RPMI7951 (cell line): ENCODE measurements around the gene RAD51AP2. TPM values are rescaled to one million over a fixed set of nuclear protein-coding genes. Genes with fewer than 3 reads are reported as not detected.
A peak's percentile ranks its signal among the peaks of the same experiment; 100 is the strongest.
"Not testable (repeated sequence)": the region's sequence is repeated elsewhere in the genome, so short reads cannot be mapped to it uniquely, and the experiment has no call there.

Experiments
- DNase-seq: peaks from one replicate; pipeline ENCODE4 v3.0.0-alpha.2; 2012; ENCODE audit warnings: low read depth
- total RNA-seq: library from RNA; depleted of rRNA; stranded (reverse); fragments of >200 nt; shearing (Covaris generic); gene quantifications from 2 replicates; pipeline ENCODE4 v1.2.3, GENCODE V29; 2014

The RAD51AP2 gene
- total RNA-seq, 1 experiment from 2014 or later, result not detected

DNA sequence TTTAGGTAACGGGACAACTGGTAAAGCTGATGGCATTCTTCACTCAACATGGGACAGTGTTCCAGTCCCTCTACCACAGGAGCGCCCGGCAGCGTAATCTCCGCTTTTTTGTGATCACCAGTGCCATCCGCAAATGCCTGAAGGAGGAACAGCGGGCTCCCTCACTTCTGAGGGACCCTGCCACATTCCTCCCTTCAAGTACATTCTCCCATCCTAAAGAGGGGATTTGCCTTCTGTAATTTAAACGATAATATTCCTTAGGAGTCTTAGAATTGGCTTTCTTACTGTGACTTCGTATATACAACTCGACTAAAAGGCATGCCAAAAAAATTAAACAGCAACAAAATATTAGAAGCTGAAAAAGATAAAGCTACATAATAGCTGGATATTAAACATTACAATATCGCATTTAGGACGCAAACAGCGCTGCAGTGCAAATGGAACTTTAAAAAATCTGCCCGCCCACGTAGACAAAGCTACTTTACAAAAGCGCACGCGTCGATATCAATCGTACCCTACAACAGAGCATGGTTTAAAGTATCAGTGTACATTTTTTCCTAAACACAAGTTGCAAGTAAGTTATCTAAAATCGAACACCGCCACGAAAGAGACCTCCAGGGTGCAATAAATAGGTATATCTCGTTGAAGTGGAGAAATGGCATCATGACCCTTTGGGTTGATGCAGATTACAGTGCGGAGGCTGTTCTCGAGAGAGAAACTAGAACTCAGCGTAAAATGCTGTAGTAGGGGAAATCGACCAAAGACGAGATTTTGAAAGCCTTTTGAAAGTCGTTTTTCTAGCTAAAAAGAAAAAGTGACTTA is 20.0 kb upstream of the RAD51AP2 start:
- no peak for DNase-seq

DNA sequence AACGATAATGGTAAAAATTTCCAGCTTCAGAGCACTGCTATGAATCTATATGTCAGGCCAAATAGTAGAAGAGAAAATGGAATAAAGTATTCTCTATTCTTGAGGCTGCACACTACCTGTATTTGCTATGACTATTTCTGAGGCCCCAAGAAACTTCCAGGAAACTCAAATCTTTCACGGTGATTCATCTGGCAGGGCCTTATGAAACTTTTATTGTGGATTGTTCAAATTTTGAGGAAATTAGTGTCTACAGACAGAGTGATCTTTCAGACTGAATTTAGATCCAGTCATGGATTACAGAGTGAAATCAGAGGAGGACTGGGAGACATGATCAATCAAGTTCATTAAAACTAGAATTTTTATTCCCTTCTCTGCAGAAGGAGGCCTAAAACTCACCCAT is 18.2 kb upstream of the RAD51AP2 start:
- DNase-seq, result no peak

DNA sequence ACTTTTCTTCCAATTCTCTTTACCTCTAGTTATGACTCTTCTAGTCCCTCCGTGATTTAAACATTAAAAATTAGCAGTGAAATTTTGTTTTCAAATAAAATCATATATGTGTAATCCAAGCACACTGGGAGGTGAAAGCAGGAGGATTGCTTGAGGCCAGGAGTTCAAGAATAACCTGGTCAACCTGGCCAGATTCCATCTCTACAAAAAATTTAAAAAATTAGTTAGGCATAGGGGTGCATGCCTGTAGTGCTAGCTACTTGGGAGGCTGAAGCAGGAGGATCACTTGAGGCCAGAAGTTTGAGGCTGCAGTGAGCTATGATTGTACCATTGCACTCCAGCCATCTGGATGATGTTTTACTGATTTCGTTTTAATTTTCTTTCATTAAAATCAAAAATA is 15.3 kb upstream of the RAD51AP2 start:
- no peak for DNase-seq

DNA sequence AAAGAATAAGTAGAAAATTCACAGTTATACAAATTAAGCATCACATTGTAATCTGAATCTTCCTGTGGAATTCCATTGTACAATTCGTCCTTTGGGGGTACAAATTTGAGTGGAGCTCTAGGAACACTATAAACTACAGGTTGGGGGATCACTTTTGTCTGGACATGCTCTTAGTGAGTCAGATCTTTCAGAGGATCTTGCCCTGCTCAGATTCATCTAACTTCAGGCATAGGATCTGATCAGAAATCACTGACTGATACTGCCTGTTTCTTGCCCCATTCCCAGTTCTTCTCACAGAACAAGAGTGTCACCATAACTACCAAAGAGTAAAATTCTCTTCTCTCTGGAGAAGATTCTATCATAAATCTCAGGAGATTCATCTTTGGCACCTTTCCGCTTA is 11.5 kb upstream of the RAD51AP2 start:
- no peak for DNase-seq

DNA sequence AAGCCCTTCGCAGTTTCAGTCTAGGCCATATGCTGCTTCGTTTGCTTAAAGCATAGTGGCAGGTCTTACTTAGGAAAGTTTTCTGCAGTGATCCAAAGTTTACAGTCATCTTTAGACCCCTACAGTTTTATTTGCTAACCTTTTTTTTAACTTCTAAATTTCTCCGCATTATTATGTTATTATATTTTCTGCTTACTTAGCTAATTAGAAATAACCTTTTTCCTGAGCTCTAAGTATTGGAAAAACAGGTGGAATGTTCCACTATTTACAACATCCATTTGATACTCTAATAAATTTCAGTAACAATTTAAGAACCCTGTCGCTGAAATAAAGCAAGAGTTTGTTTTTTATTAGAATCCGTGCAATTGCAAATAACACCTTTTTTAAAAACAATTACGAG is 4.1 kb upstream of the RAD51AP2 start:
- DNase-seq, result no peak

DNA sequence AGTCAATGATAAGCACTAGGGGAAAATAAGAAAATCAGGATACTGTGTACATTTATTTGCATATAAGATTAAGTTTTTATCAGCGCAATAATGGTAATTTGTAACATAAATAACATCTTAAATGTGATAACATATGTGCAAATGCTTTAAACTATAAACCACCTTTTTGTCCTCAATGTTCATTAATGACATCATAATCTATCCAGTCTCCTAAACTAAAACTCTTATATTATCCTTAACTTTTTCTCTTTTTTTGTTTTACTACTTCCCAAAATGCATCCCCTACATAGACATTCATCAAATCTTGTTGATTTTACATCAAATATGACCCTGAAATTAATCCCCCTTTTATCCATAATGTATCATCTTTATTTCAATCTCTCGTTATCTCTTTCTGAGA is 3.4 kb upstream of the RAD51AP2 start:
- no peak for DNase-seq

DNA sequence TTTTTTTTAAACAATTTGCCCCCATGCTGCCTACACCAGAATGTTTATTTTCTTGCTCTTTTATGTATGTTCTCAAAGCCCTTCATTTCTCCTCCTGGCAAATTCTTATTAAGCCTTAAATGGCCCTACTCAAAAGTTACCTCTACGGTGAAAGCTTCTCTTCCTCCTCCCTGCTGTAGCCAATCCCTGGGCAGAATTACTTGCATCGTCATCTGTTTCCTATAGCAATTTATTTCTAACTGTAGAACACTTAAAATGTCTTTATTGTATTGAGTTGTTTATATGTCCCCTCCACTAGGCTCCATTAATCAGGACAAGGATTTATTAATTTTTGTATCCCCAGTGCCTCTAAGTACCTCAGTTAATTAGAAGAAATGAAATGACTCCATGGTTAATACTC is 2.5 kb upstream of the RAD51AP2 start:
- peak; percentile 11 for DNase-seq

DNA sequence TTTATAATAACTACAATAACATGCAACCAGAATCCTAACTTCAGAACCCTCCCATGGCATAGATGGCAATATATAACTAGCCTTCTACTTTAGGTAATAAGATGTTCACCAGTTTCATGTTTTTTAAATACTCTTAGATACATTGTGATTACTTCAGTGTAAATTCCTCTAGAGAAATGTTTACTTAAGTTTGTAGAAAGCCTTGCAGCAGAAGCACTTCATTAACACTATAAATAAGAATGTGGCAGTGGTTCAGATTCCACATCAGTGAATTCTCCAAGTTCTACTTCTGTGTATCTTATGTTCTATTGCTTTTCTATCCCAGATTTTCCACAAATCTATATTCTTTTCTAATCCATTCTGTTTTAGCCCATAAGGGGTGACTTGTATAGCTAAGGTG is 1.2 kb upstream of the RAD51AP2 start:
- DNase-seq, result no peak

DNA sequence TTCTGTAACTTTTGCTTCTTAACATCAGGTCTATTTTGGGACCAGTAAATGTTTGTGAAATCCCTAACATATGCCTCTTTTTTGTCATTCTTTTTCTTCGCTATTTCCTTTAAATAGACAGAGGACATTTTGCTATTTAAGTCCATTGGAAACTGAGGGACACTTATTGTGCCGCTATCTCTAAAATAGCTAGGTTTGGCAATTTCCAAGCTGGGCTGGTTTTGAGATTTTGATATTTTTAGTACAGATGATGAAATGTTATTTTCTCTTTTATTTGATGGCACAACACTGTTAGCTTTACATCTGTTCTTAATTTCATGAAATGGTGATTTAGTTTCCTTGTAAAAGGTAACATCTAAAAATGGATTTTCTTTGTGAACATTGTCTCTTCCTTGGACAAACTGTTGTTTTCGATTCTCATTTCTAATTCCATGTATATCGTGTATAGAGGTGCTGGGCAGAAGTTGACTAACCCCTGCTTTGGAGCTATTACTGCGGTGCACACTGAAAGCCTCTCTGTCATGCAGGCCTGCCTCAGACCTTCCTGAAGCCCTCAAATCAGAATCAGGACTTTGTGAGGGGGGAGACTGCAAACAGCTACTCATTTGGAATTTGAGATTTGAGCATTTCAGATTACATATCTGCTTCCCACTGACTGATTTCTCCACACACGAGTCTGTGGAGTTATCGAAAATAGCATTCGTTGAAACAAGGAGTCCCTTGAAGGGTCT is 594 bp downstream of the RAD51AP2 start:
- no peak for DNase-seq

DNA sequence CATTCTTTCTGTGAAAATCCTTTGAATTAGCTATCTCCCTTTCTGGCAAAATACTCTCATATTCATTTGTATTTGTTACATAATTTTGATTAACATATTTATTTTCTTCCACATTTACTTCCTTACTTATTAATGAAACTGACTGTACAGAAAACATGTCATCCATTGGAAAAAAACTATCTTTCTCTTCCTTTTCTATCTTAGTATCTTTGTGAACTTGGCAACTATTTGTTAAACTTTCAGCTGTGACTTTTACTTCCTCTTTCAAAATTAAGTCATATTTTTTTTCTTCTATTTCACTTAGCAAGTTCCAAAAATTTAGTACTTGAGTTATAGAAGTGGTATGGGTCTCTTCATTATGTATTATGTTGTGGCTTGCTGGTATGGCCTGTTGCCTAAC is 2.6 kb downstream of the RAD51AP2 start:
- no peak for DNase-seq

DNA sequence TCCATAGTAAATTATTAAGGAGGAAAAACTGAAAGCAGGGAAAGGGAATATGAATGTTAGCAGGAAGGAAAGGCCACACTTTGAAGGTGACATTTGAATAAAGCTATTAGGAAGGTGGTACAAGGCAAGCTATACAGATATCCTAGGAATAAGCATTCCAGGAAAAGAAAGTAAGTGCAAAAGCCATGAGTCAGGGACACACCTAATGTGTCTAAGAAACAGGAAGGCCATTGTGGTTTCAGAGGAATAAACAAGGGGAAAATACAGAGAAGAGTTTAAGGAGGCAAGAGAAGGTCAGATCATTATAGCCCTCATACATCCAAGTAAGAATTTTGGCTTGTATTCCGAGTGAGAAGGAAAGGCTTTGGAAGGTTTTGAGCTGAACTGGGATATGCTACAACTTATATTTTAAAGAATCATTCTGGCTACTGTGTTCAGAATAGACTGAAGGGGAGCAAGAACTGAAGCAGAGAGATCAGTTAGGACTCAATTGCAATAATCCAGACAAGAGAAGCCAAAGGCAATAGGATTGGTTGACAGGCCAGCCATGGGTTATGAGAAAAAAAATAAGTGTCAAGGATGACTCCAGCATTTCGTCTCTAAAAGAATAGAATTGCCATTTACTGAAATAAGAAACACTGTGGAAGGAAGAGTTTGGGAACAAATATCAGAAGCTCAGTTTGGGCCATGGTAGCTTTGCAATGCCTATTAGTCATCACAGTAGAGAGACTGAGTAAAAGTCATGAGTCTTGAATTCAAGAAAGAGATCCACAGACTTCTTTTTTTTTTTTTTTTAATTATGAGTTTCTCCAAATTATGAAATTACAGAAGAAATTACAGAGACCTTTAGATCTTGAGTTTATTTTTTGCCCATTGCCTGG is 11.3 kb downstream of the RAD51AP2 start:
- peak; percentile 1 for DNase-seq

DNA sequence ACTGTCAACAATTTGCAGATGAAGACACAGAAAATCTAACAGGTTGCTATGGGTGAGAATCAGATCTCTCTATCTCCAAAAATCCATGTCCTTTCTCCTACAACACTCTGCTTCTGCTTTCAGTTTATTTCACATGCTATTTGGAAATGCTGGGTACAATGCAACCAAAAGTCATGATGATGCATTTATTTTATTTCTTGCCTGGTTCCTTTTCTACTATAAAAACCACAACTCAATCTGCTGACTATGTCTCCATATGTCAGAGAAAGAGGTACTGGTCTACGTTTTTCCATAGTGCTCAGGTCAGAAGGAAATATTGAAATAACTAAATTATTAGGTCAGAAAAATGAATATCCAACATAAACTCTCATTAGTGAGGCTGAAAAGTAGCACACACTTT is 20.5 kb downstream of the RAD51AP2 start:
- DNase-seq, result no peak

DNA sequence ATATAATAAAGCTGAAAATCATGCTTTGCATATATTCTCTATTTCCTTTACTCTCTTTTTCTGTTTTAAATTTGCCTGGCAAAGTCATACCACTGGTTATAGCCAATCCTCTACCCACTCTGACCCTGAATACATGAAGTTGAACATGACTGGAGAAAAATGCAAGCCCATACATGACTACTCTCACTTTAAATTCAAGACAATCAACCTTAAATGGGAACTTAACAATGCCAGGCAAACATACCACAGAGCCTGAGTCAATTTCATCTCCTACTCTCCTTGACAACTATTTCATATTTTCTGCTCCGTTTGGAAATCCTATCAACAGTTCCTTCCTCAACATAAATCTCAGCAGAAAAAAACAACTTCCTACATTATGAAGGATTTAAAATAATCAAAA is 22.6 kb downstream of the RAD51AP2 start:
- DNase-seq, result no peak

DNA sequence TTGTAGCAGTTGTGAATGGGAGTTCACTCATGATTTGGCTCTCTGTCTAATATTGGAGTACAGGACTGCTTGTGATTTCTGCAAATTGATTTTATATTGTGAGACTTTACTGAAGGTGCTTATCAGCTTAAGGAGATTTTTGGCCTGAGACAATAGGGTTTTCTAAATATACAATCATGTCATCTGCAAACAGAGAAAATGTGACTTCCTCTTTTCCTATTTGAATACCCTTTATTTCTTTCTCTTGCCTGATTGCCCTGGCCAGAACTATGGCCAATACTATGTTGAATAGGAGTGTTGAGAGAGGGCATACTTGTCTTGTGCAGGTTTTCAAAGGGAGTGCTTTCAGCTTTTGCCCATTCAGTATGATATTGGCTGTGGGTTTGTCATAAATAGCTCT is 28.1 kb downstream of the RAD51AP2 start:
- not testable (repeated sequence) for DNase-seq

DNA sequence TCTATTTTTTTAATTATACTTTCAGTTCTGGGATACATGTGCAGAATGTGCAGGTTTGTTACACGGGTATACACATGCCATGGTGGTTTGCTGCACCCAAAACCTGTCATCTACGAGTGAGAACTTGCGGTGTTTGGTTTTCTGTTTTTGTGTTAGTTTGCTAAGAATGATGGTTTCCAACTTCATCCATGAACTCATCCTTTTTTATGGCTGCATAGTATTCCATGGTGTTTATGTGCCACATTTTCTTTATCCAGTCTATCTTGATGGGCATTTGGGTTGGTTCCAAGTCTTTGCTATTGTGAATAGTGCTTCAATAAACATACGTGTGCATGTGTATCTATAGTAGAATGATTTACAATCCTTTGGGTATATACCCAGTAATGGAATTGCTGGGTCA is 29.6 kb downstream of the RAD51AP2 start:
- not testable (repeated sequence) for DNase-seq

DNA sequence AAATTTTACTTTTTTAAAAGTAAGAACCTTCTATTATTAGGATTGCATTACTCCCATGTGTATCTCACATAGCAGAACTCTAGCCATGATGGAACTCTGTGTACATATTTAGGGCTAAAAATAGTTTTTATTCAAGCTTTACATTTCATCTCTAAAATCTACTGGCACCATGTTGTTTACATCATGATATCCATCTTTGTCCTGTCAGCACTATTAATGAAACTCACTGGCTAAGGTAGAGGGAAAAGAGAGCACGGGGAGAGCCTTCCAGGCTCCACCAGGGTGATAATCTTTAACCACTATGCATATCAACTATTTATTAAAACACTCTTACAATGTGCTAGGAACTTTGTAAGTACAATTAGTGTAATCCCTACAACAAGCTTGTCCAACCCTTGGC is 34.7 kb downstream of the RAD51AP2 start:
- DNase-seq, result no peak

DNA sequence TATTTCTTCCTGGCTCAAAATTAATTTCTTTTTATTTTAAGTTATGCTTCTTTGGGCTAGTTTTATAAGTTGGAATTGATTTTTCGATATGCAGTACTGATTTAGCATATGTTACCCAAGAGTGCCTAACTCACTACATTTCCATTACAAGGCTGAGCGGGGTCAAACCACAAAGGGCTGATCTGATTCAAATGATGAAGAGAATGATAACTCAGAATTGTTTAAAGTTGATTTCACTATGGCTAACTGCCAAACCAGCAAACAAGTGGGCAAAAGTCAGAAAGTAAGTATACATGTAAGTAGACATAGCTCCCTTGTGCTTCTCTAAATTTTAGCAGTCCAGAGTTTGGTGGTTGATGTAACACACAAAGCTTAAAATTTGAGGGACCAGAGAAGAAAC is 35.6 kb downstream of the RAD51AP2 start:
- peak; percentile 5 for DNase-seq

DNA sequence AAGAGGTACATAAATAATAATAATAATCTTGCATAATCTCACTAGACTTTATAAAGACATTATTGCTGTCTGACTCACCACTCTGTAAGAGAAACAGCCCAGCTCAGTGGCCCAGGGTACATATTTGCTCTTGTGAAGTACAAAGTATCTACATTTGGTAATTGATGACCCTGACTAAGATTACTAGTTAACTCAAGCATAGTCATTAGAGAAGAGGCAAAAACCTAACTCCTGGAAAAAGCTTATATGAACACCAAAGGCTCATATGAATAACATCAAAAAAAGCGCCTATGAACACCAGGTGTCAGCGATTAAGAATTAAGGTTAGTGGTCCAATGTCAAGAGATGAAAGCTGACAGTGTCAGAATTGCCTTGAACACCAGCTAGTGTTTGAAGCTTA is 38.4 kb downstream of the RAD51AP2 start:
- no peak for DNase-seq

DNA sequence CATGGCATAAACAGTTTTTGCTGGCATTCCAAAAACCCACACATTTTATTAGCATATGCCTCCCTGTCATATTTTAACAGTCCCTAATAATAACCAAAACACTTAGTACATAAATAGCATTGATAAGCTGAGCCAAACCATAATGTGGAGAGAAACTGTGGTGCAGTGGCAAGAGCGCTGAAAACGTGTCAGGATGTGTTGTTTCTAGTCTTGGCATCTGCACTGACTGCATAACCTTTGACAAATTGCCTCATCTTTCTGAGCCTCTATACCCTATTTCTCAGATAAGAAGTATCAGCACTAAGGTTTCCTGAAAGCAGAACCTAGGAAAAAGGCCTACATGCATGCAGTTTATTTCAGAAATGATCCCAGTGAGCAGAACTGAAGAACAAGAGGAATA is 41.4 kb downstream of the RAD51AP2 start:
- DNase-seq, result no peak

DNA sequence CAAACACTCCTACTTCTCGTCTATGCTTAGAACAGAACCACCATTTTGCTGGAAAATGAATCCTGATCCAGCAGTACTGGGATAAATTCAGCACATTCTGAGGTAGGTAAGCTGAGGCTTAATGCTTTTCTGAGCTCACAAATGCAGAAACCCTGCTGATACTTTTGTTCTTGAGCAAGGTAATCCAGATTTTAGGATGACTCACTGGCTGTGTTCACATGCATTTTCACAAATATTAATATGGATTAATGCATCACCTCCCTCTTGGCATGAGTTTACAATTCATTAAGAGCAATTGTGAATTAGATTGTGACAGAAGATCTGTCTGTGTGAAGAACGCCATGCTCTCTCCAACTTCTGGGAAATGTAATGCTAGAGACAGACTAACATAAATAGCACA is 42.2 kb downstream of the RAD51AP2 start:
- DNase-seq, result no peak

DNA sequence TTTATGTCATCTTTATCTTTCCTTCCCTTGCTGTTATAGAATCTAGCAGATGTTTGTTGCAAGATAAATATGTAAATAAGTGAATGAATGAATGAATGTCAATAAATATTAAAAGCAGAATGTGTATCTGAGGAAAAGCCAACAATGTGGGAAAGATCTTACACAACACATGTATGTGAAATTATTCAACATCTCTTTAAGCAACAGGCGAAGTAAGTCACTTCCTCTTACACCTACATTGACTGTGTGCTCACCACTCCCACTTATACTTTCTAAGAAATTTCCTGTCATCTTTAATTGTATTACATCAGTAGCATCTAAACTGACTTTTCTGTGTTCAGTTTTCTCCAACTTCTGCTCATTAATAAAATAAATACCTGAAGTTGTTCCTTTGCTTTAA is 43.0 kb downstream of the RAD51AP2 start:
- DNase-seq, result no peak

DNA sequence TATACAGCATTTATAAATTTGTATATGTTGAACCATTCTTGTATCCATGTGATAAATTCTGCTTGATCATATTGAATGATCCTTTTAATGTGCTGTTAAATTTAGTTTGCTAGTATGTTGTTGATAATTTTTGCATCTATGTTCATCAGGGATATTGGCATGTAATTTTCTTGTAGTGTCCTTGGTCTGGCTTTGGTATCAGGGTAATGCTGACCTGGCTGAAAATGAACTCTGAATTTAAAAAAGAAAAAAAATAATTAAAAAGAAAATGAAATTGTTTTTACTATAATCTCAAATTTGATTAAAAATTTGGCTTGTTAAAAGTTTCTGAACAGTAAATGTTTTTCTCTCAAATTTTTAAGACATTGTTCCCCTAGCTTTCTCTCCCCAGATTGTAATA is 46.3 kb downstream of the RAD51AP2 start:
- no peak for DNase-seq
